Loucy (cell line): ENCODE results near the gene SIK1.
"Not testable (repeated sequence)": the region's sequence is repeated elsewhere in the genome, so short reads cannot be mapped to it uniquely, and the experiment has no call there.

Source experiments
- EZH2phosphoT487 ChIP-seq: fragments of 200-600 bp; IDR thresholded peaks from 2 replicates; pipeline ENCODE4 v1.6.1; 2018; ENCODE audit warnings: antibody characterized with exemption, mild to moderate bottlenecking, moderate library complexity, borderline replicate concordance
- TF ChIP-seq, protein P1 (sequence below): fragments of 200-600 bp; sonication (generic); conservative IDR thresholded peaks from 2 replicates; pipeline ENCODE4 v1.5.1; 2014; ENCODE audit warnings: mild to moderate bottlenecking, antibody characterized with exemption, low read length

DNA sequence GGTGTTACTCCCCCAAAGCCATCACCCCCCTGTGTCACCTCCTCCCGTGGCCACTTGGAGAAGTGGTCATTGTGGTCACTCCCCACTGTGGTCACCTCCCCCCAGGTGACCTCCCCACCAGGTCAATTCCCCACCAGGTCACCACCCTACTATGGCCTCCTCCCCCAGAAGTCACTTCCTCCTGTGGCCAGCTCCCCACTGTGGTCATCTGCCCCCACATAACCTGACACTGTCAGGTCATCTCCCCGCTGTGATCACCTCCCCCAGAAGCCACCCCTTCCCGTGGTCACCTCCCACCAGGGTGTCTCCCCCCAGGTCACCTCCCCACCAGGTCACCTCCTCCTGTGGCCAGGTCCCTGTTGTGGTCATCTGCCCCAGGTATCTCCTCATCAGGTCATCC, 28.9 kb downstream of the SIK1 start:
- TF ChIP-seq, protein P1, sequence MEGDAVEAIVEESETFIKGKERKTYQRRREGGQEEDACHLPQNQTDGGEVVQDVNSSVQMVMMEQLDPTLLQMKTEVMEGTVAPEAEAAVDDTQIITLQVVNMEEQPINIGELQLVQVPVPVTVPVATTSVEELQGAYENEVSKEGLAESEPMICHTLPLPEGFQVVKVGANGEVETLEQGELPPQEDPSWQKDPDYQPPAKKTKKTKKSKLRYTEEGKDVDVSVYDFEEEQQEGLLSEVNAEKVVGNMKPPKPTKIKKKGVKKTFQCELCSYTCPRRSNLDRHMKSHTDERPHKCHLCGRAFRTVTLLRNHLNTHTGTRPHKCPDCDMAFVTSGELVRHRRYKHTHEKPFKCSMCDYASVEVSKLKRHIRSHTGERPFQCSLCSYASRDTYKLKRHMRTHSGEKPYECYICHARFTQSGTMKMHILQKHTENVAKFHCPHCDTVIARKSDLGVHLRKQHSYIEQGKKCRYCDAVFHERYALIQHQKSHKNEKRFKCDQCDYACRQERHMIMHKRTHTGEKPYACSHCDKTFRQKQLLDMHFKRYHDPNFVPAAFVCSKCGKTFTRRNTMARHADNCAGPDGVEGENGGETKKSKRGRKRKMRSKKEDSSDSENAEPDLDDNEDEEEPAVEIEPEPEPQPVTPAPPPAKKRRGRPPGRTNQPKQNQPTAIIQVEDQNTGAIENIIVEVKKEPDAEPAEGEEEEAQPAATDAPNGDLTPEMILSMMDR, result not testable (repeated sequence)
- not testable (repeated sequence) for TF ChIP-seq EZH2phosphoT487
